Ovary (tissue), 3 donors: Measurements from ENCODE around the gene CHCHD6.

Experiments
- POLR2A ChIP-seq: fragments of 450-650 bp; IDR thresholded peaks from one replicate; pipeline ENCODE4 v1.6.1; 2017; ENCODE audit warnings: antibody characterized with exemption, mild to moderate bottlenecking, moderate library complexity
- TF ChIP-seq, protein P1 (sequence below), 3 donors: fragments of 450-650 bp in 2 of 3; fragments of 200-600 bp in 1 of 3; IDR thresholded peaks; one replicate each; pipeline versions ENCODE4 v1.5.1 to v1.8.0; 2016 to 2022; ENCODE audit warnings: antibody characterized with exemption in 3 of 3, mild to moderate bottlenecking in 1 of 3
- donor health status: DM: no; HTN: no; CAD: no.

DNA sequence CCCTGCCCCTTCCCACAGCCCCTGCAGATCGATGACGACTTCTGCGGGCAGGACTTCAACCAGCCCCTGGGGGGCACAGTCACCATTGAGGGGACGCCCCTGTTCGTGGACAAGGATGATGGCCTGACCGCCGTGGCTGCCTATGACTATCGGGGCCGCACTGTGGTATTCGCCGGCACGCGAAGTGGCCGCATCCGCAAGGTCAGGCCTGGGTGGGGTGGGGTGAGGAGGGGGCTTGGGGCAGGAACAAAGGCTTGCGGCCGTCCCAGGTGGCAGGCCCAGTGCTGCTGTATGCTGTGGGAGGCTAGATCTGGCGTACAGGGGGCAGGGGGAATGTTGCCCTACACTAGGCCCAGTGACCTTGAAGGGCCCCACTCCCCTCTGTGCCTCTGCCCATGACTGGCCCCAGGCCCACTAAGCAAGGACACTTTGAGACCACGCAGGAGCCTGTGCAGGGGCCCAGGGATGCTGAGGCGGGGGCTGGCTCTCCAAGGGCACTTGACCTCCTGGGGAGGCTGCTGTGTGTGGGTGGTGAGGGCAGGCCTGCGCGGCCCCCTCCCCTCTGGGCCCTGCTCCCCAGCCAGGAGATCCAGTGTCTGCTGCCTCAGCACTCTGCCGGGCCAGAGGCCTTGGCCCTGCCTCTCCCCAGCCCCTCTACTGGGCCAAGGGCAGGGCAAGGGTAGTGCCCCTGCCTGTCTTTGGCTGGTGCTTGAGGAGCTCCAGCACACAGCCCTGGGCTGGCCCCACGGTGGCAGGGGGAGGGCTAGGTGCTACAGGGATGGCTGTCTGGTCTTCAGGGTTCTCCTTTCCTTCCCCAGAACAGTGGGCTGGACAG lies 287.5 kb downstream of the CHCHD6 start:
- TF ChIP-seq, protein P1, sequence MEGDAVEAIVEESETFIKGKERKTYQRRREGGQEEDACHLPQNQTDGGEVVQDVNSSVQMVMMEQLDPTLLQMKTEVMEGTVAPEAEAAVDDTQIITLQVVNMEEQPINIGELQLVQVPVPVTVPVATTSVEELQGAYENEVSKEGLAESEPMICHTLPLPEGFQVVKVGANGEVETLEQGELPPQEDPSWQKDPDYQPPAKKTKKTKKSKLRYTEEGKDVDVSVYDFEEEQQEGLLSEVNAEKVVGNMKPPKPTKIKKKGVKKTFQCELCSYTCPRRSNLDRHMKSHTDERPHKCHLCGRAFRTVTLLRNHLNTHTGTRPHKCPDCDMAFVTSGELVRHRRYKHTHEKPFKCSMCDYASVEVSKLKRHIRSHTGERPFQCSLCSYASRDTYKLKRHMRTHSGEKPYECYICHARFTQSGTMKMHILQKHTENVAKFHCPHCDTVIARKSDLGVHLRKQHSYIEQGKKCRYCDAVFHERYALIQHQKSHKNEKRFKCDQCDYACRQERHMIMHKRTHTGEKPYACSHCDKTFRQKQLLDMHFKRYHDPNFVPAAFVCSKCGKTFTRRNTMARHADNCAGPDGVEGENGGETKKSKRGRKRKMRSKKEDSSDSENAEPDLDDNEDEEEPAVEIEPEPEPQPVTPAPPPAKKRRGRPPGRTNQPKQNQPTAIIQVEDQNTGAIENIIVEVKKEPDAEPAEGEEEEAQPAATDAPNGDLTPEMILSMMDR (IDR thresholded peaks at IDR 0.05) = no peak
- TF ChIP-seq POLR2A = no peak
